ENCODE measurements around the gene OBSCN. TPM values are rescaled to one million over a fixed set of nuclear protein-coding genes. Genes with fewer than 3 reads are reported as not detected.
"Not testable (repeated sequence)": the region's sequence is repeated elsewhere in the genome, so short reads cannot be mapped to it uniquely, and the experiment has no call there.

OBSCN gene
- total RNA-seq, 1 donor from 2014 or later: 30.2 TPM

GRCh38 chr1:228249513-228250305 is 41.9 kb downstream of the OBSCN start:
- no peak for FAIRE-seq
- no peak for DNase-seq (ENCODE audit: low spot score in 2 of 2)

GRCh38 chr1:228252476-228252875 is 44.6 kb downstream of the OBSCN start:
- DNase-seq (ENCODE audit: low spot score in 2 of 2); FAIRE-seq: not testable (repeated sequence)

GRCh38 chr1:228256626-228257375 is 49.0 kb downstream of the OBSCN start:
- DNase-seq (ENCODE audit: low spot score in 2 of 2) (no peak), FAIRE-seq (no peak)

- DNase-seq (ENCODE audit: low spot score in 2 of 2) (no peak), FAIRE-seq (no peak)
Observed at GRCh38 chr1:228258486-228258885, 50.6 kb downstream of the OBSCN start.

- FAIRE-seq (no peak), DNase-seq (ENCODE audit: low spot score in 2 of 2) (no peak)
Observed at GRCh38 chr1:228259368-228259894, 51.6 kb downstream of the OBSCN start.

- FAIRE-seq: no peak
- DNase-seq (ENCODE audit: low spot score in 2 of 2): no peak
Observed at GRCh38 chr1:228259951-228260350, 52.1 kb downstream of the OBSCN start.

GRCh38 chr1:228261706-228262105 is 53.9 kb downstream of the OBSCN start:
- FAIRE-seq (no peak), DNase-seq (ENCODE audit: low spot score in 2 of 2) (no peak)

- DNase-seq (ENCODE audit: low spot score in 2 of 2): no peak
- FAIRE-seq: no peak
Observed at GRCh38 chr1:228262475-228262874, 54.6 kb downstream of the OBSCN start.

GRCh38 chr1:228263636-228264035 is 55.8 kb downstream of the OBSCN start:
- DNase-seq (ENCODE audit: low spot score in 2 of 2) (no peak), FAIRE-seq (no peak)

GRCh38 chr1:228264090-228264829 is 56.4 kb downstream of the OBSCN start:
- FAIRE-seq (no peak), DNase-seq (ENCODE audit: low spot score in 2 of 2) (no peak)

GRCh38 chr1:228265167-228265566 is 57.3 kb downstream of the OBSCN start:
- FAIRE-seq (no peak), DNase-seq (ENCODE audit: low spot score in 2 of 2) (no peak)

GRCh38 chr1:228267962-228268880 is 60.4 kb downstream of the OBSCN start:
- FAIRE-seq (no peak), DNase-seq (ENCODE audit: low spot score in 2 of 2) (no peak)

GRCh38 chr1:228268881-228269265 is 61.0 kb downstream of the OBSCN start:
- DNase-seq (ENCODE audit: low spot score in 2 of 2) (no peak), FAIRE-seq (no peak)

GRCh38 chr1:228269431-228269830 is 61.6 kb downstream of the OBSCN start:
- DNase-seq (ENCODE audit: low spot score in 2 of 2); FAIRE-seq: not testable (repeated sequence)

GRCh38 chr1:228270032-228270431 is 62.2 kb downstream of the OBSCN start:
- DNase-seq (ENCODE audit: low spot score in 2 of 2) (no peak), FAIRE-seq (no peak)

- DNase-seq (ENCODE audit: low spot score in 2 of 2) (no peak), FAIRE-seq (no peak)
Observed at GRCh38 chr1:228271701-228272251, 63.9 kb downstream of the OBSCN start.

- no peak for FAIRE-seq
Observed at GRCh38 chr1:228272331-228272791, 64.5 kb downstream of the OBSCN start.

GRCh38 chr1:228272831-228273571 is 65.2 kb downstream of the OBSCN start:
- FAIRE-seq: no peak
- no peak for DNase-seq (ENCODE audit: low spot score in 2 of 2)

More at GRCh38 chr1:228272331-228272791, 64.5 kb downstream of the OBSCN start:
- DNase-seq (ENCODE audit: low spot score in 2 of 2): no peak
